Stimulated activated CD8-positive, alpha-beta memory T cell treated with anti-CD3 and anti-CD28 coated beads, Interleukin-12 subunit alpha, Interleukin-12 subunit beta, amount 100 ng/mL, for 1 hour (primary cell): Measurements from ENCODE around the gene PPEF1.

Experiments used
- DNase-seq: peaks from one replicate; pipeline ENCODE4 v3.0.0-alpha.2; 2020; ENCODE audit warnings: low read depth

The PPEF1 gene, protein sequence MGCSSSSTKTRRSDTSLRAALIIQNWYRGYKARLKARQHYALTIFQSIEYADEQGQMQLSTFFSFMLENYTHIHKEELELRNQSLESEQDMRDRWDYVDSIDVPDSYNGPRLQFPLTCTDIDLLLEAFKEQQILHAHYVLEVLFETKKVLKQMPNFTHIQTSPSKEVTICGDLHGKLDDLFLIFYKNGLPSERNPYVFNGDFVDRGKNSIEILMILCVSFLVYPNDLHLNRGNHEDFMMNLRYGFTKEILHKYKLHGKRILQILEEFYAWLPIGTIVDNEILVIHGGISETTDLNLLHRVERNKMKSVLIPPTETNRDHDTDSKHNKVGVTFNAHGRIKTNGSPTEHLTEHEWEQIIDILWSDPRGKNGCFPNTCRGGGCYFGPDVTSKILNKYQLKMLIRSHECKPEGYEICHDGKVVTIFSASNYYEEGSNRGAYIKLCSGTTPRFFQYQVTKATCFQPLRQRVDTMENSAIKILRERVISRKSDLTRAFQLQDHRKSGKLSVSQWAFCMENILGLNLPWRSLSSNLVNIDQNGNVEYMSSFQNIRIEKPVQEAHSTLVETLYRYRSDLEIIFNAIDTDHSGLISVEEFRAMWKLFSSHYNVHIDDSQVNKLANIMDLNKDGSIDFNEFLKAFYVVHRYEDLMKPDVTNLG

DNA sequence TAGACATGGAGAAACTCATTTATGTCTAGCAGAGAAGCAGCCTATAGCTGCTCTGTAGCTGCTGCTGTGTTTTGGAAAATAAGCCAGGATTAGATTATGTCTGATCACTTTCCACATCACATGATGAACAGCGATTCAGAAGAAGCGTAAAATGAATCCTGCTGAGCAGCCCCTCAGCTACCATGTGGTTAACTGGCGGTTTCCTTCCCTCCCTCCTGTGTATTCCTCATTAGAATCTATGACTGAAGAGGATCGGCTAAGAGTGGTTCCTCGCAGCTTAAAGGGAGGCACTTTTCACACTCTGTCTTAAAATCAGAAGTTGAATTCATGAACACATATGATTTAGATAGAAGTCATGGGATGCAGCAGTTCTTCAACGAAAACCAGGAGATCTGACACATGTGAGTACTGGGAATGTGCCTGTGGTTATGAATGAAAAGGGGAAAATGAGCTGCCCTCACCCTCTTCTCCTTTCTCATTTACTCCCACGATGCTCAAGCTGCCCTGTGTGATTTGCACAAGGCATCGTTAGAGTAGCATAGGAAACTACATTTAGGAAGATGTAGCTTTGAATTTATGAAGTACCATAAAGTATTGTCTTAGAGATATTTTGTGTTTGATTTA lies at the start of gene PPEF1:
Gene PPEF1 (plus strand): TSS at position 220 of the 624 bp plus-strand sequence. CDS start 136 bp downstream, at position 356.
- DNase-seq: no peak

DNA sequence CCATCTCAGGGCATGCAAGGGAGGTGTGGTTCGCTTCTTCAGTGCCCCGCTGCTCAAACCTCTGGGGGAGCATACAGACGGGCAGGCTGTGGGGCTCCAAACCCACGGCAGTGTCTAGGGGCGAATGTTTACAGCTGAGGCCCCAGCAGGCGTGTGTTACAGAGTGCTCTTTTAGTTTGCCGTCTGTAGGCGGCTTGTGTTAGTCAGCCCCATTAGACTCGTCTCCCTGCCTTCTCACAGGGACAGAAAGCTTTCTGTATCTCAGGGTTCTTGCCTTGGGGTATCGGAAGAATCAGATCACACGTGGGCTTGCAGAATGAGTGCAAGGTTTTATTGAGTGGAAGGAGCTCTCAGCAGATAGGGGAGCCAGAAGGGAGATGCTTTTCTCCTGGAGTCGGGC lies 46.2 kb upstream of the PPEF1 start:
- DNase-seq: no peak

DNA sequence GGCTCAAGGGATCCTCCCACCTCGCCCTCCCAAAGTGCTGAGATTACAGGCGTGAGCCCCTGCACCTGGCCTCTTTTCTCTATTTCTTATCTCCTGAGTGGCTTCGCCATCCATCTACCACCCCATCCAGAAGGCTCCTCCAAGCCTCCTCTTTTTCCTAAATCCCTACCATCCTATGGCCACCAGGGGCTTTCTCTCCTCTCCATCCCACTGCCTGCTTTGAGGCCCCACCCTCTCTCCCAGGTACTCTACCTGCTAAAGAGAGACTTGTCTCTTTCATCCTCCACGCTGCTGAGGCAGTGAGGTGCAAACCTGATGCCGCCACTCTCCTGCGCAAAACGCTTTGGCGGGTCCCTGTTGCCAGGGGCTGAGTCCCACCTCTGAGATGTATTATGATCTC lies 42.5 kb upstream of the PPEF1 start:
- DNase-seq: no peak

DNA sequence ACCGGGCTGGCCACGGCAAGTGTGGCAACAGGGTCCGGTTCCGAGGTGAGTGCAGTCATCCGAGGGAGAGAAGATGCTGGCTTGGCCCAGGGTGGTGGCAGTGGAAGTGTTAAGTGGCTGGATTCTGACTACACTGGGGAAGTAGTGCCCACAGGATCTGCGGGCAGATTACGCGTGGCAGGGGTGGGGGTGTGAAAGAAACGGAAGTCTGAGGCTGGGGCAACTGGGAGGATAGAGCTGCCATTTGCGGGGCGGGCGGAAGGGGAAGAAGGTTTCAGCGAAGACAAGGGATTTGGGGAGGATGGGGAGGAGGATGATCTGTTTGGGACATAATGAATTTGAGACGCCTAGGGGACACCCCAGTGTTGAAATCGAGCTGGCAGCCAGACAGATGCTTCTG lies 40.8 kb upstream of the PPEF1 start:
- DNase-seq: no peak

DNA sequence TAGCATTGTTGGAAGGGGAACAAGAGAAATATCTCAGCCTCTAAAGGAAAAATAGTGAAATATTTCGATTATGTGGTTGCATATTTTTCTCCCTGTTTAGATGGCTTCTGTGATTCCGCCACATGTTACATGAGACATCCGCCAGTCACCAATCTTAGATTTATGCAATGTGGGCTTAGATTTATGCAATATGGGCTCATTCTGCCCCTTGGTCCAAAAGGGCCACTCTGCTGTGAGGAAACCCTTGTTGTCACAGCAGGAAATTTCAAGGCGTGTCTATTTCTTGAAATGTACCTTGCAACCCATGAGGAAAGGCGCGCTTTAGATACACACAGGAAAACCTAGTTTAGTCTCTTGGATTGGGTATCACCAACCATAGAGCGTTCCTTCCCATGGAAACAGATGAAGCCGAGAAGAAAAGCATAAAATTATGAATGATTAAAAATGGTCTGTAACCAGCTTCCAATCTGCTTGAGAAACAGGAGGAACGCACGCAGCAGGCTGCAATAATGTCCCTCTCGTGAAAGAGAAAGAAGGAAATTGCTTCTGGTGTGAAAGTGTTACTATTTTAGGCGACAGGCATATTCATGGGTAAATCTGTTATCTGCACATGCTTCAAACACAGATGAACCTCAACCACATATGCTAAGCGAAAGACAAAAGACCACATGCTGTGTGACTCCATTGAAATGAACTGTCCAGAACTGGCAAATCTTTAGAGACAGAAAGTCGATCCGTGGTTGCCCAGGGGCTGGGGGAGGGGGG lies 39.2 kb upstream of the PPEF1 start:
- DNase-seq: no peak

DNA sequence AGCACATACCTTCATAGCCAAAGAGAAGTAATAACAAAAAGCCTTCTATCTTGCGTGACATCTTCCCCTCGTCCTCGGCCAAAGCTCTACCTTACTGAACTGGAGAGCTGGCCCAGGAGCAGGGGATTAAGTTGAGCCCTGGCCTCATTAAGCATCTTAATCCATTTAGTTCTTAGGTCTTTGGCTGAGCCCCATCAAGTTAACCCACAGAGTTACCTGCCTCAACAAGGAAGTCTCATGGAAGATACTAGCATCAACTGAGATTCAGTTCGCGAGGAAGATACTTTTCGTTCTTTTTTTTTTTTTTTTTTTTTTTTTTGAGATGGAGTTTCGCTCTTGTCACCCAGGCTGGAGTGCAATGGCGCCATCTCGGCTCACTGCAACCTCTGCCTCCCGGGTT lies 35.4 kb upstream of the PPEF1 start, which contains the start of gene RS1:
Gene RS1 (minus strand): TSS at position 101 of the 400 bp plus-strand sequence. CDS start 40 bp downstream, at position 61.
- DNase-seq: no peak

DNA sequence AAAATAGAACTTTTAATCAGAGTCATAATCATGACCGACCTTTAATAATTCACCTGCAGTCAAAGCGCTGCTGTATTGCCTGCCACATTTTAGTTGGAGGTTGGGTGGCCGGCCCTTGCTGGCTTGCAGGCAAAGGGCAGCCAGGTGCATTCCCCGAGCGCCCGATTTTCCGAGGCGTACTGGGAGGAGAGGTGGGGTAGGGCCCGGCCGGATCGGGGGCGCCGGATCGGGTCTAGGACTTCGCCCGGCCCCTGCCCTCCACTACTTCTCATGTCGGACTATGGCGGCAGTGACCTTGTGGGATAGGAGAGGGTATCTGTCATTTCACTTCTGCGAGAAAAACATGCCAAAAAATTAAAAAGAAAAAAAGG lies 33.0 kb upstream of the PPEF1 start:
- DNase-seq: no peak

DNA sequence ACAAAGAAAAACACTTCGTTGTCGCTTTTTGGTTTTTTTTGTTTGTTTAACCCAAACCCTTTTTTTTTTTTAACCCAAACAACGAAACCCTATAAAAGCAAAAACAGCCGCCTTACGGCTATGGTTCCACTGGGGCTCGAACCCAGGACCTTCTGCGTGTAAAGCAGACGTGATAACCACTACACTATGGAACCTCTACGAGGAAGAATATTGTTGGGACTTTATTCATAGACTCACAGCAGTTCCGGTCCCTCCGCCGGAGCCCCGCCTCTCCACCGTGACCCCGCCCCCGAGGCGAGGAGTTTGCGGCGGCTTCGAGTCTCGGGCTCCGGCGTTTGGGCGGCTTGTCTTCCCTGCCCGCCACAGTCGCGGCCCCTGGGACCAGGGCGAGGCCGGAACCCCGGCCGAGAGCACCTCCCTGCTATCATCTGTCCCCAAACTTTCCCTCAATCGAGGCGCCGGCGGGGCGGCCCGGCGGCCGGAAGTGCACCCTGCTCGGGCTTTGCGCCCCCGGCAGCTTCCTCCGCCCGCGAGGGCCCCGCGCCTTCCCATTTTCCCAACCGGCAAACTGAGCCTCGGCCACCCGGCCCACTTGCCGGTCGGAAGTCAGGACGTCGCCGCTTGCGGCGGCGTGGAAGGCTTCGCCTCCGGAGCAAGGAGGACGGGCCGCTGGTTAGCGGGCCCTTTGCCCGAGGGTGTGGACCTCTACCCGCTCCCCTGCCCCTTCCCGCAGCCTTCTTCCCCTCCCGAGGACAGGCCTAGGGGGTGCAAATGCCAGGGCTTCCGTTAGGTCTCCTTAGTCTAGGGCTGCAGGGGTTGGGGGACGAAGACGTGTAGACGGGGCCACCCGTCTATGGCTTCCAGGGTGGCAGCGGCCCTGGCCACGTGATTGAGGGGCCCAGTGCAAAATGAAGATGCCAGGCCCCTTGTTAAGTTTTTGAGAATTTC lies 32.4 kb upstream of the PPEF1 start:
- peak; percentile 59 for DNase-seq

DNA sequence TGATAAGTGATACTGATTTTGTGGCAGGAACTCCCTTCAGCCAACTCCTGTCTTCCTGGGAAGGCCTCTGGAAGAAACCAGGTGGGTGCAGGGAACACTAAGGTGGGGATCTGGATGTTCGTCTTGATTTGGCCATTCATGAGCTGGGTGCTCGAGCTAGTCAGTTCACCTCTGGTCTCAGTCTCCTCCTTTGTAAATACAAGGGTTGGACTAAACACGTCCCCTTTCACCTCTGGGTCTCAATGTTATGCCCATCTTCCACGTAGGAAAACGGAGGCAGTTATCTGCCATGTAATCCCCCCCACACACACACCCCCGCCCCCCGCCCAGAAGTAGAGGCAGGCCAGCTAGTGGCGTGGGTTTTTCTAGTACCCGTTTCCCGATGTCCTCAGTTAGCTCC lies 31.4 kb upstream of the PPEF1 start:
- no peak for DNase-seq

DNA sequence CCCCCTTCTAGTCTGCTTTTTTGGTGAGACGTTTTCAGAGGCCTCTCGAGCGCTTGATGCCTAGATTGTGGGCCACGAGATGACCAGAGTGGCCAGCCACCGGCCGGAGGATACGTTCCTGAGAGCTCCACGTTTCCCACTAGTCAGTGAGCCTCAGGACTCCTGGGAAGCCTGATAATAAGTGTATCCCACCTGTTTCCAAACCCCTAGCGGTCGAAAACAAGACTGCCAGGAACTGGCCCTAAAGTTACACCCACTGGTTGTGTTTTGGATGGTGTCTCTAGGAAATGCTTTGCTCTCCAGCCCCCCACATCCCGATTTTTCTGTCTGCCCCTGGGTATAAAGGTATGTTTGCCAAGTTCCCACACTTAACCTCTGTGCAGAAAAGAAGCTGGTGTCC lies 31.0 kb upstream of the PPEF1 start:
- DNase-seq: no peak

DNA sequence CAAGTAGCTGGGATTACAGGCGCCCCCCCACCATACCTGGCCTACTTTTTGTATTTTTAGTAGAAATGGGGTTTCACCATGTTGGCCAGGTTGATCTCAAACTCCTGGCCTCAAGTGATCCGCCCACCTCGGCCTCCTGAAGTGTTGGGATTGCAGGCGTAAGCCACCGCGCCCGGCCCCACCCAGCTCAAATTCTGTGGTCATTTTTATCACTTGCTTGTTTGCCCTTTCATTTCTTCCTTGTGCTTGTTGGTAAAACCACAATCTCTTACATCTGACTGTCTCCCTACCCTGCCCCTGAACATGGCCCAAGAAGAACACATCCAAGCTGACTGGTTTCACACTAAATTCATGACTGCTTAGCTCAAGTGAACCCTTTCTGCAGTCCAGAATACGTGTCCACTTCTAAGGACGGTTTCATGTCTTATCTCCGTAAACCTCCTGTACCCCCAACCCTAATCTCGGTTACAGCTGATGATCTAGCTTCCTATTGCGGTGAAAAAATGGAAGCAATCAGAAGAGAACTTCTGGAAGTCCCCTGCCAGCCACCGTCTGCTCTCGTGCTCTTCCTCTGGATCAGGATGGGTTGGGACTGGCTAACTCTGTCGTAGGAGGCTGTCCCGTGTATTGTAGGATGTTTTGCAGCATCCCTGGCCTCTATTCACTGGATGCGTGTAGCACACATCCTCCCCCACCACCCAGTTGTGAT lies 30.1 kb upstream of the PPEF1 start:
- no peak for DNase-seq

DNA sequence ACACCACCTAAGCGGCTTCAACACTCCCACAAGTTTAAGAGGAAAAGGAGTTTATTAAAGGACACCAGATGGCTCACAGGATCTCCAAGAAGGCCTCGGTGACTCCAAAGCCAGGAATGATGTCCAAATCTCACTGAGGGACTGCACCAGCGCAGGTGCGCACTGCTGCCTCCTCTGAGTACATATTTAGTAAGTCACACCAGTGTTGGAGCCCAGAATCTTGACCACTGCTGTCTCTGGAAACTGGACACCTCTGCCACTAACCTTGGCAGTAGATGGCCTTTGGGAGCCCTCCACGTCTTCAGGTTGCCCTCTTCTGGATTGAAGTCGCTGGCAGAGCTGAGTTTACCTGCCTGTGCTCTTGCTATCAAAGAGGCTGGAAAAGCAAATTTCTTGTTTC lies 25.4 kb upstream of the PPEF1 start:
- DNase-seq: no peak

DNA sequence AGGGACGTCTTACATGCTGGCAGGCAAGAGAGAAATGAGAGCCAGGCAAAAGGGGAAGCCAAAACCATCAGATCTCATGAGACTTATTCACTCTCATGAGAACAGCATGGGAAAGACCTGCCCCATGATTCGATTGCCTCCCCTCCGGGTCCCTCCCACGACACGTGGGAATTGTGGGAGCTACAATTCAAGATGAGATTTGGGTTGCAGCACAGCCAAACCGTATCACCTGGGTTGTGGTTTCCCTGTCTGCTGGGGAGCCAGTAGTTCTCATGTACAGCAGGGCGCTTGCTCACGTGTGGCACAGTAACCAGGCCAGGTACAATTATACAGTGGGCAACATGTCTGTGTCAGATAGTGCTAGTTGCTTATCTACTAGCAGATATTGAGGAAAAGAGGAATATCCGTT lies 24.5 kb upstream of the PPEF1 start:
- DNase-seq: no peak

DNA sequence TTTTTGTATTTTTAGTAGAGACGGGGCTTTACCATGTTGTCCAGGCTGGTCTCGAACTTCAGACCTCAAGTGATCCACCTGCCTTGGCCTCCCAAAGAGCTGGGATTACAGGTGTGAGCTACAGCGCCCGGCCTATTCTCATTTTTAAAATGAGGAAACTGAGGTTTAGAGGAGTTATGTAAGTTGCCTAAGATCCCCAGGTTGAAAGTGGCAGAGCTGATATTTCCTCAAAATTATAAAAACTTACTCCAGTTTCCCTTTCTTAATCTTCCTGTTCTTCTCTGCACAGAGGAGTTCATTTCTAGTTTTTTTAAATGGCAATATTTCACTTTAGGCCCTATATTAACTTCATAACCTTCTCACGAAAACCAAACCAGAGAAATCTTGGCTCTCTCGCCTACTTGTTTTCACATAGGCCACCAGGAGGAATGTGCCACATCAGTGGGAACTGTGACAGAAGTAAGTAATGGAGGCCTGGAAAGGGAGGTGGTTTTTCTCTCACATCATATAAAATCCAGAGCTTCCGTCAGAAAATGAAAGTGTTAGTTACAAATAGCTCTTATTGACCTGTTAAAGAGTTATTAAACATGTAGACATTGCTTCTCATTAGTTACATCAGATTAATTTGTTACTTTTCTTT lies 19.5 kb upstream of the PPEF1 start:
- DNase-seq: no peak

DNA sequence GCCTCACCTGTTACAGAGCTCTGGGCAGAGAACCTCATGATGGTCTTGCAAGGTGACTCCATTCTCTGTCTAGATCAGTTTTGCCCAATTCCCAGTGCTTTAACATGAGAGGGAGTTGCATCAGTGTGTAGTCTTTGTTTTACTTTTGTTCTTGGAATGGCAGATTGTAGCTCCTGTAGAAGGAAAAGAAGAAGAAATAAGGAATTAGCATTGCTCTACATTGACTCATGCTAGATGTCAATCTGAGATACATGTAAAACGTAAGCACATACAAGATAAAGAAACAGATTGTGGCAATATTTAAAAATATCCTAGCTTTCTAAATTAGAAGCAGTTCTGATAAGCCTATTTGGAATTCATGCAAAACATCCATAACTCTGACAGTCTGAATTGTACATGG lies 16.0 kb upstream of the PPEF1 start:
- DNase-seq: no peak

DNA sequence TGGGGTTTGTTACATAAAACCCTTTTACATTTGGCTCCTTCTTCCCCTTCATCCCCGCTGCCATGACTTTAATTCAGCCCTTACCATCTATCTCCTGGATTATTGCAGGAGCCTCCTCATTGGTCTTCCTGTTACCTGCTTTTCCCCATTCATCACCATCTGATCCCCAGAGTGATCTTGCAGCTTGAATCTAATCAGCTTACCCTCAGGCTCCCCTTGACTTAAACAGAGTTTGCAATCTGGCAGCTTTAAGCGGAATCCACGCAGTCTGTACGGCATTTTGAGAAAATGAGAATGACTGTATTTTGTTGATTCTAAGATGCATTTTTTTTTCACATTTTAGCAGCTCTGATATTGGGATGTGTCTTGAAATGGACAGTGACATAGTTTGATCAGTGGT lies 14.9 kb upstream of the PPEF1 start:
- no peak for DNase-seq

DNA sequence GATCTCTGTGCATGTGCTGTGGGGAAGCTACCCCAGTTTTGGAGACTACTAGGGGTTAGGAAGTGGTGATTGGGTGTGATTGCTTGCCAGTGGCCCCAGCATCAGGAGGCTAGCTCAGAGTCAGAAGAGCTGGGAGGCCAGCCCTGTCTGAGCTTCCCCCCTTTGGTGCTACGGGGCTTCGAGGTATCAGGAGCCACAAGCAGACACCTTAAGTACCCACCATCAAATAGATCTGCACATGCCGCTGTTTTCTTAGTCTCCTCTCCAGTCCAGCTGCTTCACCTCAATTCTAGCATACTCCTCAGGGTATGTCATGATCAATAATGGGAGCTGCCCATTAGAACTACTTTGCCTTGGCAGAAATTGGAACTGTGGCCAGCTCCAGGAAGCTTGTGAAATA lies 10.8 kb upstream of the PPEF1 start:
- no peak for DNase-seq

DNA sequence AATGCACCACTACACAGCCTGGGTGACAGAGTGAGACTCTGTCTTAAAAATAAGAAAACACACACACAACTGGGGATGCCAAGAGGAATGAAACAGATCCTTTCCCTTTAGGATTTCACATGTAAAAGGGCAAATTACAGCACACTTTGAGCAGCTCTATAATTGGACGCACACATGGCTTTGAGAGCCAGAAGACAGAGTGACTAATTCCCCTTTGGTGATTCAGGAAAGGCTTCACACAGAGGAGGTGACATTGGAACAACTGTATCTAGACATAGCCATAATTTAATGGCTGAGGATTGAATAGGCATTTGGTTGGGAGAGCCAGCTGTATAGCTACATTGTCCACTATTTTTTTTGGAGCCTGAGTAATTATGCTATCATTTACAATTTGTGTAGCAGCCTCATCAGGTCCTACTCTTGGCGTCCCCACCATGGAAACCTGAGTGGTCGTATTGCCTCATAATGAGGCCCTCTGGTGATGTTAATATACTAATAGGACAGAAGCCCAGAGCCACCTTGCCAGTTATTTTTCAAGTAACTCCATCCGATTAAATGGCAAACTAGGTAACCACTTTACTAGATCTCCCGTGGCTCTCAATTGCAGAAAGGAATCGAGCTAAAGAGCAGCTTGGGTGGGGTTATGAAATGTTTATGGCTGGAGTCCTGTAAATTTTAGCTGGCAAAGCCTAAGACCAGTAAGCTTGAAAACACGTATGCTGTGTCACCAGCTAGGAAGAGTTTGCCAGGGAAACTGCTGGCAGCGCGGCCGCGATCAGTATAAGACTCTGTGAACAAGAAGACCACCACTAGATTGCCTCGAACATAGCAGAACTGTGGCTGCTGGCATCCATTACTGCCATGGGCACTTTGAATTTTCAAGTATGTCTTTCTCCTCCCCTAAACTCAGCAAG lies 8.5 kb upstream of the PPEF1 start:
- no peak for DNase-seq
